Fibroblast of skin of left quadriceps (primary cell): ENCODE results near the gene CCDC57.
"Not testable (repeated sequence)": the region's sequence is repeated elsewhere in the genome, so short reads cannot be mapped to it uniquely, and the experiment has no call there.

Source experiments
- DNase-seq, 2 experiments: peaks; one replicate each; pipeline ENCODE4 v3.0.0-alpha.2; 2013; ENCODE audit warnings: low read depth in 2 of 2

The CCDC57 gene

DNA sequence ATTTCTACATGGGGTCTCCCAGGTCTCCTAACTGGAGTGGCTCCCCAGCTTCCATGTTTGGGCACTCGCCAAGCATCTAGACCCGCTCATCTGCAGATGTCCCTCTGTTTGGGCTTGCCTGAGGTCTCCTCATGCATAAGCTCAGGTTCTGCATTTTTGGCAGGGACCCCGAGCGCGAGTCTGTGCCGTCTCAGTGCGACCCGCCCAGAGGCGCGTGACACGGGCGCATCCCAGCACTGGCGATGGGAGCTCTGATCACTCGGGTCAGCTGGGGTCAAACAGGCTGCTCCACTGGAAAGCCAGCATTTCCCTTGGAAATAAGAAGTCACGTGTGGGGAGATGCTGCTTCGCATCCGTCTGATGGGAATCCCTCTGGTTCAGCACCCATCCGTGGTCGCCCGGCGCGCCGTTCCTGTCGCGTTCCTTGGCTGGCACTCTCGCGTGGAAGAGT is 57.7 kb downstream of the CCDC57 start:
- no peak for DNase-seq

GRCh38 chr17:82153745-82154375 is 58.8 kb downstream of the CCDC57 start:
- DNase-seq, result peak; percentile 23 to 30

- DNase-seq, result no peak
These were observed 59.3 kb downstream of the CCDC57 start for GRCh38 chr17:82153295-82153691.

DNA sequence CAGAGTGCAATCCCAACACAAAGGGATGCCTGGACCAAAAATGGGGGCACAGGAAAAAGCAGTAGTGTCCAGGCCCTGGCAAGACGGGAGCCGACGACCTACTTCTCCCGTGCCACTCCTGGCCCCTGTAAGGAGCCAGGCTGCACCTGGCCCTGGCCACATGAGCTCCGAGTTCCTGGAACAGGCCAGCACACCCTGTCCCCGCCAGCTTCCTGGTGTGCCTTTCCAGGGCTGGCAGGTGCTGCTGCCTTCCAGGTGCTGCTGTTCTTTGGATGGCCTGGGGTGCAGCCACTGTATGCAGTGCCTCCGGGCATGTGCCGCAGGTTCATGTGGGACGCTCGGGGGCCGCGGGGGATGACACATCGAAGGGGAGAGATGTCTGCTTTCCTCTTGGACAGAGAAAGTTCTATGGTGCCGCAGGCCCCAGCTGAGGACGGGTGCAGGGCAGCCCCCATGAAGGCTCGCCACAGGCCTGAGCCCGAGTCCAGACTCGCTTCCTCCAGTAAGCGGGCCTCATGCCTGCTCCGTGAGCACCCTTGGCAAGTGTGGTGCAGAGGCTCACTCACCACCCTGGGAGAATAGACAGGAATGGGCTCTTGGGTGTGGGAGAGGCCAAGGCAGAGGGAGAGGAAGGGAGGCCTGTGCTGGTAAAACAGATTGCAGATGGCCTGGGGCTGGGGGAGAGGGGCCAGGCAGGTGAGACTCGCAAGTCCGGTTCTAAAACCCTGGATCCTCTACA is 59.9 kb downstream of the CCDC57 start:
- no peak for DNase-seq

- no peak for DNase-seq
These were observed 60.5 kb downstream of the CCDC57 start for GRCh38 chr17:82152114-82152513.

GRCh38 chr17:82151106-82151957 is 61.3 kb downstream of the CCDC57 start:
- no peak for DNase-seq

- DNase-seq, result no peak
These were observed 63.1 kb downstream of the CCDC57 start for GRCh38 chr17:82149401-82150099.

DNA sequence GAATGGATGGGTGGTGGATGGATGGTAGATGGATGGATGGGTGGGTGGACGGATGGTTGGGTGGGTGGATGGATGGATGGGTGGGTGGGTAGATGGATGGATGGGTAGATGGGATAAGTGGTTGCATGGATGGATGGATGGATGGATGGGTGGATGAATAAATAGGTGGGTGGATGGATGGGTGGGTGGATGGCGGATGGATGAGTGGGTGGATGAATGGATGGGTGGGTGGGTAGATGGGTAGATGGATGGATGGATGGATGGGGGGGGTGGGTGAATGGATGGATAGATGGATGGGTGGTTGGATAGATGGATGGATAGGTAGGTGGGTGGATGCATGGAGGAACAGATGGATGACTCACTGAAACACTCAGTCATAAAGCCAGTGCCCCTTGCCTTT is 63.6 kb downstream of the CCDC57 start:
- no peak for DNase-seq

DNA sequence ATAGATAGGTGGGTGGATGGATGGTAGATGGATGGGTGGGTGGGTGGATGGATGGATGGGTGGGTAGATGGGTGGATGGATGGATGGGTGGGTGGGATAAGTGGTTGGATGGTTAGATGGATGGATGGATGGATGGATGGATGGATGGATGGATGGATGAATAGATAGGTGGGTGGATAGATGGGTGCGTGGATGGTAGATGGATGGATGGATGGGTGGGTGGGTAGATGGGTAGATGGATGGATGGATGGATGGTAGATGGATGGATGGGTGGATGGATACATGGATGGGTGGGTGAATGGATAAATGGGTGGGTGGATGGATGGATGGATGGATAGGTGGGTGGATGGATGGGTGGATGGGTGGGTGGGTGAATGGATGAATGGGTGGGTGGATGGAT is 64.6 kb downstream of the CCDC57 start:
- DNase-seq, result no peak

DNA sequence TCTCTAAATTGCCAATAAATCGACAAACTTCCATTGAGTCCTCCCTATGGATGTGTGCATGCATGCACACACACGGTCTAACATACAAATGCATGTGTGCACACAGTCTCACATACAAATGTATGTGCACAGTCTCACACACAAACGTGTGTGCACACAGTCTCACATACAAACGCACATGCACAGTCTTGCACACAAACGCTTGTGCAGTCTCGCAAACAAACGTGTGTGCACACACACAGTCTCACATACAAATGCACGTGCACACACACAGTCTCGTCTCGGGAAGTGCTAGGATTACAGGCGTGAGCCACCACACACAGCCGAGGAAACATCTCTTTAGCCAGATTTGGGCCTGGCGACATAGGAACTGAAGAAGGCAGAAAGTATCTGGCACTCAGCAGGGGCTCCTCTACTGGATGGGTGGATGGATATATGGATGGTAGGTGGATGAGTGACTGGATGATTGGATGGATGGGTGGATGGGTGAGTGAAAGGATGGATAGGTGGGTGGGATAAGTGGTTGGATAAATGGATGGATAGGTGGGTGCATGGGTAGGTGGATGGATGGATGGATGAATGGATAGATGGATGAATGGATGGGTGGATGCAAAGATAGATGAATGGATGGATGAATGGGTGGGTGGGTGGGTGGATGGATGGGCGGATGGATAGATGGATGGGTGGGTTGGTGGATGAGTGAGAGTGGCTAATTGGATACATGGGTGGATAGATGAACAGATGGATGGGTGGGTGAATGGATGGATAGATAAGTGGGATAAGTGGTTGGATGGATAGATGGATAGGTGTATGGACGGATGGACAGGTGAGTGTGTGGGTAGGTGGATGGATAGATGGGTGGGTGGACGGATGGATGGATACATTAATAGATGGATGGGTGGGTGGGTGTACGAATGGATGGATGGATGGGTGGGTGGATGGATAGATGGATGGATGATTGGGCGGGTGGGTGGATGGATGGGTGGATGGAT is 65.7 kb downstream of the CCDC57 start:
- no peak for DNase-seq

- no peak for DNase-seq
These were observed 67.0 kb downstream of the CCDC57 start for GRCh38 chr17:82145550-82146155.

GRCh38 chr17:82143333-82143732 is 69.3 kb downstream of the CCDC57 start:
- DNase-seq, result no peak

DNA sequence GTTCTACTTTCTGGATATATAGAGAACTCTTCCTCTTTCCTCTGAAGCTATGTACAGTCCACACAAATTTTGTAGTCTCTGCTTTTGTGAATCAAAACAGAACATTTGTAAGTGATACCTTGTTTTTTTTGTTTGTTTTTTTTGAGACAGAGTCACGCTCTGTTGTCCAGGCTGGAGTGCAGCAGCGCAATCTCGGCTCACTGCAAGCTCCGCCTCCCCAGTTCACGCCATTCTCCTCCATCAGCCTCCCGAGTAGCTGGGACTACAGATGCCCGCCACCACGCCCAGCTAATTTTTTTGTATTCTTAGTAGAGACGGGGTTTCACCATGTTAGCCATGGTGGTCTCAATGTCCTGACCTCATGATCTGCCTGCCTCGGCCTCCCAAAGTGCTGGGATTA is 72.7 kb downstream of the CCDC57 start:
- not testable (repeated sequence) for DNase-seq

DNA sequence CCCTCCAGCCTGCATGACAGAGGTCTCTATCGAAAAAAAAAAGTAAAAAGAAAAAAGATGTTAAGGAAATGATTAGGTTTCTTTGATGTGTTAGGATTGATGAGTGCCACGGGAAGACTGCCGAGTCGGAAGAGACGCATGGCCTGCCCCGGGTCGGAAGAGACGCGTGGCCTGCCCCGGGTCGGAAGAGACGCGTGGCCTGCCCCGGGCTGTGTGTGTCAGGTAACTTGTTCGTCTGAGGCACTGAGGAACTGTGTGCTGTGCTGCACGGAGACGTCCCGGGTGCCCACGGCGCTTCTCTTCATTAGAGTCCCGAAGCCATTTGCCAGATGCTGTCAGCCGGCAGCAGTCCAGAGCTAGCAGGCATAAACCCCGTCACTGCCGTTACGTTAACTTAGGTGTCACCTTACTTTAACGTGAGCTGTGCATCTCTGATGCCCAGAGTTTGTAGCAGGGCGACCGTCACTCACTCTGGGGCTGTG is 74.1 kb downstream of the CCDC57 start:
- no peak for DNase-seq

DNA sequence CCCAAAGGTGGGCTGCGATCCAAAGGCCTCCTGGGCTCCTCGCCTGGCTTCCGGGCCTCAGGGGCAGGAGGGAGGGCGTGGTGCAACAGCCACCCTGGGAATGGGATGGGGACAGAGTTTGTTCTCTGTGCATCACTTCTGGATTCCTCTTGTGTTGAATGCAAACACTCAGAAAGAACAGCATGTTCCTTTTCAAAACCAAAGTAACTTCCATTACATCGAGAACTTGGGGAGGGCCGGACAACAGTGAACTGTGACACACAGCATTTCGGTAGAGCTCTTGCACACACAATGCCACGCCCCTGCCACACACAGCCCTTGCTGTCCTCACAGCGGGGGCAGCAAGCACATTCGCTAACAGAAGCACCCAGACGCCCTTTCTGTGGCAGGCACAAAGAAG is 78.5 kb downstream of the CCDC57 start:
- no peak for DNase-seq

DNA sequence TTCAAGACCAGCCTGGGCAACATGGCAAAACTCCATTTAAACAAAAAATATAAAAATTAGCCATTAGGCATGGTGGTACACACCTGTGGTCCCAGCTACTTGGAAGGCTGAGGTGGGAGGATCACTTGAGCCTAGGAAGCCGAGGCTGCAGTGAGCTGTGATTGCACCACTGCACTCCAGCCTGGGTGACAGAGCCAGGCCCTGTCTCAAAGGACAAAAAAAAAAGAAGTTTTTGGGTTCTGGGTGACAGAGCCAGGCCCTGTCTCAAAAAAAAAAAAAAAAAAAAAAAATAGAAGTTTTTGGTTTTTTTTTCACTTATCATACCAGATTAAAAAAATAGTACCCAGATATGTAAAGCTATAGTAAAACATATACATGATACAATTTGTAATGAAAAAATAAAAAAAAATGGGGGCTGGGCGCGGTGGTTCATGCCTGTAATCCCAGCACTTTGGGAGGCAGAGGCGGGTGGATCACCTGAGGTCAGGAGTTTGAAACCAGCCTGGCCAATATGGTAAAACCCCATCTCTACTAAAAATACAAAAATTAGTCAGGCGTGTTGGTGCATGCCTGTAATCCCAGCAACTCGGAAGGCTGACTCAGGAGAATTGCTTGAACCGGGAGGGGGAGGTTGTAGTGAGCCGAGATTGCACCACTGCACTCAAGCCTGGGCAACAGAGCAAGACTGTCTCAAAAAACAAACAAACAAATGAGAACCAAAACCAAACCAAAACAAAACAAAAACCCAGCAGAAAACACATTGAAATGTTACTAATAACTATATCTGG is 79.3 kb downstream of the CCDC57 start:
- DNase-seq, result peak; percentile 15 to 16

DNA sequence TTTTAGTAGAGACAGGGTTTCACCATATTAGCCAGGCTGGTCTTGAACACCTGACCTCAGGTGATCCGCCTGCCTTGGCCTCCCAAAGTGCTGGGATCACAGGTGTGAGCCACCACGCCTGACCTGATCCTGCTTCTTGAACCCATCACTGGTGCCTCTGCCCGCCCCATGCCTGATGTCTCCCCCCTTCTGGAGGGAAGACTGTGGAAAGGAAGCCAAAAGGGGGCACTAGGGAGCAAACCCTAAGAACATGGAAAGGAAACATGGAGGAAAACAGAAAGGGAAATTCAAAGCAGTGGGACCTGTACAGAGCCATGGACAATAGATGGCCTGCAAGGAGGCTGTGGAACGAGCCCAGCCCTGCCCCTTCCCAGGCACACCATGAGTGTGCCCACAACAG is 83.5 kb downstream of the CCDC57 start:
- no peak for DNase-seq

DNA sequence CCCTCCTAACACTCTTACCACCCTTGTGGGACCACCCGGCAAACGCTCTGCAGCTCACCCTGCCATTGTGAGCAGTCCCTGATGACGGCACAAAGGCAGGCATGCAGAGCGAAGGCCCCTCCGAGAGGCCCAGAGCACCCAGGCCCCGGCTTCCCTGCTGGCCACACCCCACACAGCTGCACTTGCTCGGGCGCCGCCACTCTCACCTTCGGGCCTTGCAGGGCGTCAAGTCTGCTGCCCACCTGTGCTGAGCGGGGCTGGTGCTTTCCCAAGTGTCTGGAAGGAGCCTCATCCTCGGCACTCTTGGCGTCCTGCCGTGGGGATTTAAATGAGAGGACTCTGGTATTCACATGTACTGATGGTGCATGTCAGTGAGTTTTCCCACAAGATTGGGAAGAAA is 84.4 kb downstream of the CCDC57 start:
- no peak for DNase-seq

- DNase-seq, result no peak
These were observed 84.9 kb downstream of the CCDC57 start for GRCh38 chr17:82127704-82128103.

GRCh38 chr17:82127315-82127595 is 85.4 kb downstream of the CCDC57 start:
- no peak for DNase-seq
